Left renal pelvis (tissue), 4 donors: ENCODE results near the gene CBR1. TPM values are rescaled to one million over a fixed set of nuclear protein-coding genes. Genes with fewer than 3 reads are reported as not detected.
"Not testable (repeated sequence)": the region's sequence is repeated elsewhere in the genome, so short reads cannot be mapped to it uniquely, and the experiment has no call there.

Experiments
- DNase-seq, 4 donors: peaks; one replicate each; pipeline ENCODE4 v3.0.0-alpha.2; 2013; ENCODE audit warnings: low read depth in 4 of 4, low spot score in 3 of 4
- polyA plus RNA-seq, 4 donors: library from polyadenylated mRNA; unstranded; fragments of 120-200 nt; gene quantifications; one replicate each; pipeline ENCODE4 v1.2.1, GENCODE V29; 2013; ENCODE audit not compliant: insufficient read length in 4 of 4

Gene CBR1
- polyA plus RNA-seq, 4 donors, result 32.0 to 64.5 (median 61.8) TPM

- DNase-seq, result no peak
Observed at GRCh38 chr21:36077758-36078157, 7.9 kb downstream of the CBR1 start.

- no peak for DNase-seq
Observed at GRCh38 chr21:36079010-36079649, 9.3 kb downstream of the CBR1 start.

DNA sequence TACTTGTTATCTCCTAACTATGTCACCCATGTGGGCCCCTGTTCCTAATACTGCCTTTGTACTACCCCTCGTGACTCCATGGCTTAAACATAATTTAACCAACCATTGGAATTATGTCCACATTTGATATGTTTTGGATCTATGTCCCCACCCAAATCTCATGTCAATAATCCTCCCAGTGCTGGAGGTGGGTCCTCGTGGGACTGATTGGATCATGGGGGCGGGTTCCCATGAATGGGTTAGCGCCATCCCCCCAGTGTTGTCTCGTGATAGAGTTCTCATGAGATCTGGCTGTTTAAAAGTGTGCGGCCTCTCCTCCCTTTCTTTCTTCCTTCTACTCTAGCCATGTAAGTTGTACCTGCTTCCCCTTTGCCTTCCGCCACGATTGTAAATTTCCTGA, 9.8 kb downstream of the CBR1 start:
- DNase-seq, result no peak

- no peak for DNase-seq
Observed at GRCh38 chr21:36080386-36080785, 10.6 kb downstream of the CBR1 start.

DNA sequence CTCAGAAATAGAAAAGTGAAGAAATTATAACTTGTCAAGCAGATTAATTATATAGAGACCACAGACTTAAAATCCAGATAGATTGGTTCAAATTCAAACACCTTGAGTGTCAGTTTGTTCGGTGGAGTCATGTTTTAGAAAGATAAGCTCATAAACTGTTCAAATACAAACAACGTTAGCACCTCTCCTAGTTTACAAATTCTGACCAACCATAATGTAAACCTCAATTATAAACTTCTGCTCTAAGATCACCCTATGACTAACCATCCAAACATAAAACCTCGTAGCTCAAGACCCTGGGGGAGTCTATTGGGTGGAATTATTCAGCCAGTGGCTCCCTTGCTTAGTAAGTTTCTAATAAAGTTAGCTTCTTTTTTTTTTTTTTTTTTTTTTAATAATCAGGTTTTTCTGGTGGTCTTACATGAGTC, 12.4 kb downstream of the CBR1 start:
- DNase-seq, result no peak

GRCh38 chr21:36087362-36088138, 17.7 kb downstream of the CBR1 start:
- no peak for DNase-seq

- DNase-seq, result no peak
Observed at GRCh38 chr21:36089946-36090345, 20.1 kb downstream of the CBR1 start.

DNA sequence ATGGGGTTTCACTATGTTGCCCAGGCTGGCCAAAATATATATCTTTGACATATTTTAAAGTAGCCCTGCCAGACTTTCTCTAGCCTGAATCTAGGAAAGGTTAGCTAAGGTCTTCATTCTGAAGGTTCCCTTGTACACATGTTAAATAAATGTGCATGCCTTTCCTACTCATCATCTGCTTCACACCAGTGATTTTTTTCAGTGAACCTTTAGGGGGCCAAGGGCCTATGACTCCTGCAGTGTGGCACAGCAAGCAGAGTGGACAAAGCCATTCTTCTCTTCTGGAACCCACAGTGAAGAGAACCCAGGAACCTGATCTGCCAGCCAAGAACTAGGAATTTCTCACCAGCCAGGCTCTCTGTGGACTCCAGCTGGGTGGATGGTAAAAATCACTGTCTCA, 22.9 kb downstream of the CBR1 start:
- no peak for DNase-seq

- DNase-seq, result no peak
Observed at GRCh38 chr21:36093512-36093911, 23.7 kb downstream of the CBR1 start.

DNA sequence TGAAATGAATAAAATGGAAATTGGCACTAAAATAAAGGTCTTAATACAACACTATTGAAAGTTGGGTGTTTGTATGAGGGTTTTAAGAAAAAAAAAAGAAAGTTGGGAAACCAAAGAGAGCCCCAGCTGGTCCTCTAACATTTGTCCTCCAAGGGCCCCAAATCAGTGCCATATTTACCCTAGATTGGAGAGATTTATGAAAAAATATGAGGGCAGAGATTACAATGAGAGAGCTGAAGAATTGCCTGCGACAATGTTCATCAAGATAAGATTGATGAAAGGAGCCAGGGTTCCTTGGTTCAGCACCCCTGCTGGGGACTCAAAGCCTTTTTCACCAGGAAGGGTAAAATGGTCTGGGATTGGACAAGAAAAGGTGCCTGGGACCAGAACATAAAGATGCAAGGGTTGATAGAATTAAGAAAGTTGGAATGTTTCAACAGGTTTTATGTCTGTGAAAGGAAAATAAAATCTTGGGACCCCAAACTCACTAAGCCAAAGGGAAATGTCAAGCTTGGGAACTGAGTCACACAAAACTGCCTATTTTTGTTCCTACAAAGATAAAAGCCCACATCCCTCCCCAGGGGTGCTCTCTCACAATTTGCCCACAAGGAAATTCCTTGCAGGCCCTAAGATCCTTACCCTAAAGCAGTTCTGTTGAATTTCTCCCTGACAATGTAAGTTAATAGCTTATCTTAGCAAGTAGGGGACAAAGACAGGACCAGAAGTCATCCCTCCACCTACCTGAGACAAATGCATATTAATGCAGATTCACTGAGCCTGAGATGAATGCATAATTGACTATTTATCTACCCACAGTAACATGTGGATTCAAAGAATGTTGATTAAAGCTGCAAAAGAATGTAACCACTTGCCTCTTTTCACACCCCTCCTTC, 26.8 kb downstream of the CBR1 start:
- no peak for DNase-seq

GRCh38 chr21:36097427-36098181, 27.8 kb downstream of the CBR1 start:
- DNase-seq, result peak in 1 of 4 donors; percentile 49

- no peak for DNase-seq
Observed at GRCh38 chr21:36098182-36098532, 28.3 kb downstream of the CBR1 start.

GRCh38 chr21:36099000-36099399, 29.2 kb downstream of the CBR1 start:
- DNase-seq, result no peak

DNA sequence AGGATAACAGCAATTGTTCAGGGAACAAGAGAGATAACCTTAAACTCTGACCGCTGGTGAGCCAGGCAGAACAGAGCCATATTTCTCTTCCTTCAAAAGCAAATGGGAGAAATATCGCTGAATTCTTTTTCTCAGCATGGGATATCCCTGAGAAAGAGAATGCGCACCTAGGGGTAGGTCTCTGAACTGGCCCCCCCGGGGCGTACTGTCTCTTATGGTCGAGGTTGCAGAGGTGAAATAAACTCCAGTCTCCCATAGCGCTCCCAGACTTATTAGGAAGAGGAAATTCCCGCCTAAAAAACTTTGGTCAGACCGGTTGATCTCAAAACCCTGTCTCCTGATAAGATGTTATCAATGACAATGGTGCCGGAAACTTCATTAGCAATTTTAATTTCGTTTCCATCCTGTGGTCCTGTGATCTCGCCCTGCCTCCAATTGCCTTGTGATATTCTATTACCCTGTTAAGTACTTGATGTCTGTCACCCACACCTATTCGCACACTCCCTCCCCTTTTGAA, 29.9 kb downstream of the CBR1 start:
- not testable (repeated sequence) for DNase-seq

- DNase-seq, result no peak
Observed at GRCh38 chr21:36100971-36101641, 31.3 kb downstream of the CBR1 start.

DNA sequence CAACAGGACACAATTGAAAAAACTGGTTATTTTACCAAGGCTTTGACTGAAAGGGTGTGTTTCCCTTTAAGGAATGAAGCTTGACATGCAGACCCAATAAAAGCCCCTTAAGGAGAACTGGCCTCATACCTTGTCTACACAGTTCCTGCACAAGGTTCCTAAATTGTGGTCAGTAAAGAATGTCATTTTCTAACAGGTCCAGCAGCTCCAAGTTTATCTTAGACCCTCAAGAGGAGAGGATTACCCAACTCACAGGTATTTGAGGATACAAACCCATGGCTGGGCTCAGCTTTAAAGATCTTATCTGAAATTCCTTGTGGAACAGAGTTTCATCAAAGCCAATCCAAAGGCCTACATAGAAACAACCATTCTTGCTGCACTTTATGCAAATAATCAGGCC, 33.6 kb downstream of the CBR1 start:
- no peak for DNase-seq

GRCh38 chr21:36104317-36105300, 34.8 kb downstream of the CBR1 start:
- peak in 2 of 4 donors; percentile 58 to 64 for DNase-seq

- no peak for DNase-seq
Observed at GRCh38 chr21:36105327-36105842, 35.6 kb downstream of the CBR1 start.
